NCI-H774 (cell line): ENCODE results near the gene SCGB1A1.

ENCODE experiments used
- DNase-seq: peaks from one replicate; lab custom pipeline; 2025; lab: John Stamatoyannopoulos, UW

SCGB1A1 gene

GRCh38 chr11:62398011-62398994, 20.5 kb upstream of the SCGB1A1 start:
- no peak for DNase-seq

- DNase-seq: no peak
These were observed 19.5 kb upstream of the SCGB1A1 start for GRCh38 chr11:62399172-62399877.

GRCh38 chr11:62399878-62400266, 19.0 kb upstream of the SCGB1A1 start:
- no peak for DNase-seq

- no peak for DNase-seq
These were observed 18.6 kb upstream of the SCGB1A1 start for GRCh38 chr11:62400281-62400680.

- DNase-seq: no peak
These were observed 18.1 kb upstream of the SCGB1A1 start for GRCh38 chr11:62400760-62401159.

- no peak for DNase-seq
These were observed 17.5 kb upstream of the SCGB1A1 start for GRCh38 chr11:62401356-62401755.

GRCh38 chr11:62401811-62402210, 17.0 kb upstream of the SCGB1A1 start:
- DNase-seq: no peak

GRCh38 chr11:62402226-62402959, 16.4 kb upstream of the SCGB1A1 start:
- DNase-seq: no peak

- DNase-seq: no peak
These were observed 15.7 kb upstream of the SCGB1A1 start for GRCh38 chr11:62402960-62403730.

- no peak for DNase-seq
These were observed 14.4 kb upstream of the SCGB1A1 start for GRCh38 chr11:62404435-62404834.

GRCh38 chr11:62404901-62405300, 13.9 kb upstream of the SCGB1A1 start:
- DNase-seq: no peak

GRCh38 chr11:62406034-62406433, 12.8 kb upstream of the SCGB1A1 start:
- no peak for DNase-seq

- DNase-seq: no peak
These were observed 9.0 kb upstream of the SCGB1A1 start for GRCh38 chr11:62409831-62410230.

- DNase-seq: no peak
These were observed 7.9 kb upstream of the SCGB1A1 start for GRCh38 chr11:62410972-62411371.

- DNase-seq: no peak
These were observed 7.3 kb upstream of the SCGB1A1 start for GRCh38 chr11:62411524-62411923.

GRCh38 chr11:62413060-62413696, 5.7 kb upstream of the SCGB1A1 start:
- no peak for DNase-seq

- DNase-seq: no peak
These were observed 2.2 kb upstream of the SCGB1A1 start for GRCh38 chr11:62416596-62416995.

GRCh38 chr11:62418136-62418535, 697 bp upstream of the SCGB1A1 start:
- no peak for DNase-seq

GRCh38 chr11:62419314-62419929, 589 bp downstream of the SCGB1A1 start:
- no peak for DNase-seq

GRCh38 chr11:62419943-62420342, 1.1 kb downstream of the SCGB1A1 start:
- no peak for DNase-seq

- DNase-seq: no peak
These were observed 2.0 kb downstream of the SCGB1A1 start for GRCh38 chr11:62420882-62421281.
